GM10266 (cell line): ENCODE measurements around the gene UBC.

Experiments used
- DNase-seq: peaks from one replicate; pipeline ENCODE4 v3.0.0; 2012; ENCODE audit errors: extremely low spot score
- CTCF ChIP-seq: IDR thresholded peaks from 2 replicates; pipeline ENCODE4 v1.5.1; 2012; ENCODE audit warnings: mild to moderate bottlenecking, low read depth; ENCODE audit not compliant: control insufficient read depth, insufficient read depth; ENCODE audit errors: missing control alignments

The UBC gene

GRCh38 chr12:124952295-124952694 is 37.8 kb upstream of the UBC start:
- TF ChIP-seq CTCF: no peak
- no peak for DNase-seq

GRCh38 chr12:124949779-124950728 is 35.6 kb upstream of the UBC start:
- no peak for TF ChIP-seq CTCF
- no peak for DNase-seq

GRCh38 chr12:124949066-124949465 is 34.6 kb upstream of the UBC start:
- TF ChIP-seq CTCF: no peak
- DNase-seq: no peak

- no peak for DNase-seq
- no peak for TF ChIP-seq CTCF
Measured at GRCh38 chr12:124947561-124948398, 33.3 kb upstream of the UBC start.

- no peak for TF ChIP-seq CTCF
- no peak for DNase-seq
Measured at GRCh38 chr12:124947013-124947412, 32.6 kb upstream of the UBC start.

GRCh38 chr12:124946447-124946793 is 32.0 kb upstream of the UBC start:
- no peak for TF ChIP-seq CTCF
- no peak for DNase-seq

- no peak for DNase-seq
- TF ChIP-seq CTCF: no peak
Measured at GRCh38 chr12:124941170-124941527, 26.7 kb upstream of the UBC start.
